Astrocyte of the hippocampus (primary cell): Measurements from ENCODE around the gene FARP2.

Experiments used
- DNase-seq: peaks from one replicate; pipeline ENCODE4 v3.0.0; 2011; ENCODE audit warnings: low read depth, low spot score

FARP2 gene

GRCh38 chr2:241458687-241459086 is 102.6 kb downstream of the FARP2 start:
- no peak for DNase-seq

GRCh38 chr2:241459520-241459919 is 103.4 kb downstream of the FARP2 start:
- DNase-seq: no peak

- no peak for DNase-seq
Observed at GRCh38 chr2:241460631-241461030, 104.5 kb downstream of the FARP2 start.

- no peak for DNase-seq
Observed at GRCh38 chr2:241461693-241462677, 105.9 kb downstream of the FARP2 start.

- DNase-seq: no peak
Observed at GRCh38 chr2:241463276-241464135, 107.4 kb downstream of the FARP2 start.

- no peak for DNase-seq
Observed at GRCh38 chr2:241465543-241465942, 109.5 kb downstream of the FARP2 start.

GRCh38 chr2:241466230-241466629 is 110.1 kb downstream of the FARP2 start:
- DNase-seq: no peak

- DNase-seq: no peak
Observed at GRCh38 chr2:241467777-241468475, 111.8 kb downstream of the FARP2 start.

GRCh38 chr2:241468476-241468781 is 112.3 kb downstream of the FARP2 start:
- DNase-seq: no peak

GRCh38 chr2:241469746-241470145 is 113.7 kb downstream of the FARP2 start:
- no peak for DNase-seq

- no peak for DNase-seq
Observed at GRCh38 chr2:241473399-241473798, 117.3 kb downstream of the FARP2 start.

GRCh38 chr2:241475267-241475666 is 119.2 kb downstream of the FARP2 start:
- DNase-seq: no peak

- no peak for DNase-seq
Observed at GRCh38 chr2:241478166-241478565, 122.1 kb downstream of the FARP2 start.

- no peak for DNase-seq
Observed at GRCh38 chr2:241479026-241479898, 123.2 kb downstream of the FARP2 start.

GRCh38 chr2:241481687-241482086 is 125.6 kb downstream of the FARP2 start:
- no peak for DNase-seq

- DNase-seq: no peak
Observed at GRCh38 chr2:241482126-241482955, 126.3 kb downstream of the FARP2 start.

- no peak for DNase-seq
Observed at GRCh38 chr2:241483305-241483704, 127.2 kb downstream of the FARP2 start.

- DNase-seq: no peak
Observed at GRCh38 chr2:241485172-241485911, 129.3 kb downstream of the FARP2 start.

GRCh38 chr2:241489088-241489487 is 133.0 kb downstream of the FARP2 start:
- no peak for DNase-seq
